Eye (tissue), 1 donor: ENCODE measurements around the gene CRYZL1.
A peak's percentile ranks its signal among the peaks of the same experiment; 100 is the strongest.

ENCODE experiments used
- DNase-seq: peaks from one replicate; pipeline ENCODE4 v3.0.0-alpha.2; 2015

Gene CRYZL1

DNA sequence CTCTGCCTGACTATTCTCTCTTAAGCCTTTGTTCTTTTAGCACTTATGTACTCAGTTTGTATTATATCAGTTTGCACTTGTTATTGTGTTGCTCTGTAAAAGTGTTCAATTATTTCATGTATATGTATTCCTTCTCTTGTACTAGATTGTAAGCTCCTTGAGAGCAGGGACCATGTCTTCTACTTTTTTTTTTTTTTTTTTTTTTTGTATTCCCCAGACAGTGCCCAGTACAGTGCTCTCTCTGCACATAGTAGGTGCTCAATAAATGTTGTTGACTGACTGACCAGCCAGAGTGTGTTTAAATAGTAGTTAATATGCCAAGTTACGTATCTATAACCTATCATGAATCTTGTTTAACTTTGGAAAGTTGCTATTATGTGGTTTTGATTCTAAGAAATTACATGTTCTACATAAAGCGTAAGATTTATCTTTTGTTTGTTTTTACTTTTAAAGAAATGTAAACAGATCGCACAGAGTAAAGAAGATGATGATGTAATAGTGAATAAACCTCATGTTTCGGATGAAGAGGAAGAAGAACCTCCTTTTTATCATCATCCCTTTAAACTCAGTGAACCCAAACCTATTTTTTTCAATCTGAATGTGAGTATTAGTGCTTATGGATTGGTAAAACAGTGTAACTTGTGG is 82.6 kb downstream of the CRYZL1 start:
- DNase-seq: no peak

DNA sequence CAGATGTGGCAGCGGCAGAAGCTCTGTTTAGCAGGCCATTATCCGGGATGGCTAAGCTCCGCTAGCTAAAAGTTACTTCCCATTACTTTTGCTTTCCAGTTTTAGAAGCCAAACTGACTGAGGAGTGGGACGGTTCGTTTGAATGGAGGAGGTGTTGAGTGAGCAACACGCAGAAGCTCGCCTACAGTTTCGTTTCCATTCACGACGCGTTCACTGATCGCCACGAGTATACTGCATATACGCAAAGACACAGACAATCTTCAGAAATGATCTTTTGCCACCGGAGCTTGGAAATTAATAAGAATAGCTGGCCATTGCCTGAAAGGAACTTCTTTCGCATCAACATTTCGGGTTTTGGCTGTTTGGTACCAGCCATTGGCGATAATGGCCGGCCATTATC is 84.1 kb downstream of the CRYZL1 start:
- DNase-seq: no peak

DNA sequence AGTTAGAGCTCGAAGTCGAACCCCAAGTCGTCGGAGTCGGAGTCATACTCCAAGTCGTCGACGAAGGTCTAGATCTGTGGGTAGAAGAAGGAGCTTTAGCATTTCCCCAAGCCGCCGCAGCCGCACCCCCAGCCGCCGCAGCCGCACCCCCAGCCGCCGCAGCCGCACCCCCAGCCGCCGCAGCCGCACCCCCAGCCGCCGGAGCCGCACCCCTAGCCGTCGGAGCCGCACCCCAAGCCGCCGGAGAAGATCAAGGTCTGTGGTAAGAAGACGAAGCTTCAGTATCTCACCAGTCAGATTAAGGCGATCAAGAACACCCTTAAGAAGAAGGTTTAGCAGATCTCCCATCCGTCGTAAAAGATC is 86.6 kb downstream of the CRYZL1 start:
- no peak for DNase-seq

DNA sequence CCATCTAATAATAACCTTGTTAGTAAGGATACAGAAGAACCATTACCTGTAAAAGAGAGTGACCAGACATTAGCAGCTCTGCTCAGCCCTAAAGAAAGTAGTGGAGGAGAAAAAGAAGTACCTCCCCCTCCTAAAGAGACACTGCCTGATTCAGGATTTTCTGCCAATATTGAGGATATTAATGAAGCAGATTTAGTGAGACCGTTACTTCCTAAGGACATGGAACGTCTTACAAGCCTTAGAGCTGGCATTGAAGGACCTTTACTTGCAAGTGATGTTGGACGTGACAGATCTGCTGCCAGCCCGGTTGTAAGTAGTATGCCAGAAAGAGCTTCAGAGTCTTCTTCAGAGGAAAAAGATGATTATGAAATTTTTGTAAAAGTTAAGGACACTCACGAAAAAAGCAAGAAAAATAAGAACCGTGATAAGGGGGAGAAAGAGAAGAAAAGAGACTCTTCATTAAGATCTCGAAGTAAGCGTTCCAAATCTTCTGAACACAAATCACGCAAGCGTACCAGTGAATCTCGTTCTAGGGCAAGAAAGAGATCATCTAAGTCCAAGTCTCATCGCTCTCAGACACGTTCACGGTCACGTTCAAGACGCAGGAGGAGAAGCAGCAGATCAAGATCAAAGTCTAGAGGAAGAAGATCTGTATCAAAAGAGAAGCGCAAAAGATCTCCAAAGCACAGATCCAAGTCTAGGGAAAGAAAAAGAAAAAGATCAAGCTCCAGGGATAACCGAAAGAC is 87.1 kb downstream of the CRYZL1 start:
- no peak for DNase-seq

DNA sequence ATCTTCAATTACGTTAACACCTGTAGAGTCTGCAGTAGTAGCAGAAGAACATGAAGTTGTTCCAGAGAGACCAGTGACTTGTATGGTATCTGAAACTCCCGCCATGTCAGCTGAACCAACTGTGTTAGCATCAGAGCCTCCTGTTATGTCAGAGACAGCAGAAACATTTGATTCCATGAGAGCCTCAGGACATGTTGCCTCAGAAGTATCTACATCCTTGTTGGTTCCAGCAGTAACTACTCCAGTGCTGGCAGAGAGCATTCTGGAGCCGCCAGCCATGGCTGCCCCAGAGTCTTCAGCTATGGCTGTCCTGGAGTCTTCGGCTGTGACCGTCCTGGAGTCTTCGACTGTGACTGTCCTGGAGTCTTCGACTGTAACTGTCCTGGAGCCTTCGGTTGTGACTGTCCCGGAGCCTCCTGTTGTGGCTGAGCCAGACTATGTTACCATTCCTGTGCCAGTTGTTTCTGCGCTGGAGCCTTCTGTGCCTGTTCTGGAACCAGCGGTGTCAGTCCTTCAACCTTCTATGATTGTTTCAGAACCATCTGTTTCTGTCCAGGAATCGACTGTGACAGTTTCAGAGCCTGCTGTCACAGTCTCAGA is 88.4 kb downstream of the CRYZL1 start:
- no peak for DNase-seq

DNA sequence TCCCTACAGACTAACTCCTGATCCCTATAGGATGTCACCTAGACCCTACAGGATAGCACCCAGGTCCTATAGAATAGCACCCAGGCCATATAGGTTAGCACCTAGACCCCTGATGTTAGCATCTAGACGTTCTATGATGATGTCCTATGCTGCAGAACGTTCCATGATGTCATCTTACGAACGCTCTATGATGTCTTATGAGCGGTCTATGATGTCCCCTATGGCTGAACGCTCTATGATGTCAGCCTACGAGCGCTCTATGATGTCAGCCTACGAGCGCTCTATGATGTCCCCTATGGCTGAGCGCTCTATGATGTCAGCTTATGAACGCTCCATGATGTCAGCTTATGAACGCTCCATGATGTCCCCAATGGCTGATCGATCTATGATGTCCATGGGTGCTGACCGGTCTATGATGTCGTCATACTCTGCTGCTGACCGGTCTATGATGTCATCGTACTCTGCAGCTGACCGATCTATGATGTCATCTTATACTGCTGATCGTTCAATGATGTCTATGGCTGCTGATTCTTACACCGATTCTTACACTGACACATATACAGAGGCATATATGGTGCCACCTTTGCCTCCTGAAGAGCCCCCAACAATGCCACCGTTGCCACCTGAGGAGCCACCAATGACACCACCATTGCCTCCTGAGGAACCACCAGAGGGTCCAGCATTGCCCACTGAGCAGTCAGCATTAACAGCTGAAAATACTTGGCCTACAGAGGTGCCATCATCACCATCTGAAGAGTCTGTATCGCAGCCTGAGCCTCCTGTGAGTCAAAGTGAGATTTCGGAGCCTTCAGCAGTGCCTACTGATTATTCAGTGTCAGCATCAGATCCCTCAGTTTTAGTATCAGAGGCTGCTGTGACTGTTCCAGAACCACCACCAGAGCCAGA is 89.2 kb downstream of the CRYZL1 start:
- no peak for DNase-seq

DNA sequence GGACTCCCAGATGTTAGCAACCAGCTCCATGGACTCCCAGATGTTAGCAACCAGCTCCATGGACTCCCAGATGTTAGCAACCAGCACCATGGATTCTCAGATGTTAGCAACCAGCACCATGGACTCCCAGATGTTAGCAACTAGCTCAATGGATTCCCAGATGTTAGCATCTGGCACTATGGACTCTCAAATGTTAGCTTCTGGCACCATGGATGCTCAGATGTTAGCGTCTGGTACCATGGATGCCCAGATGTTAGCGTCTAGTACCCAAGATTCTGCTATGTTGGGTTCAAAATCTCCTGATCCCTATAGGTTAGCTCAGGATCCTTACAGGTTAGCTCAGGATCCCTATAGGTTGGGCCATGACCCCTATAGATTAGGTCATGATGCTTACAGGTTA is 89.9 kb downstream of the CRYZL1 start:
- no peak for DNase-seq

DNA sequence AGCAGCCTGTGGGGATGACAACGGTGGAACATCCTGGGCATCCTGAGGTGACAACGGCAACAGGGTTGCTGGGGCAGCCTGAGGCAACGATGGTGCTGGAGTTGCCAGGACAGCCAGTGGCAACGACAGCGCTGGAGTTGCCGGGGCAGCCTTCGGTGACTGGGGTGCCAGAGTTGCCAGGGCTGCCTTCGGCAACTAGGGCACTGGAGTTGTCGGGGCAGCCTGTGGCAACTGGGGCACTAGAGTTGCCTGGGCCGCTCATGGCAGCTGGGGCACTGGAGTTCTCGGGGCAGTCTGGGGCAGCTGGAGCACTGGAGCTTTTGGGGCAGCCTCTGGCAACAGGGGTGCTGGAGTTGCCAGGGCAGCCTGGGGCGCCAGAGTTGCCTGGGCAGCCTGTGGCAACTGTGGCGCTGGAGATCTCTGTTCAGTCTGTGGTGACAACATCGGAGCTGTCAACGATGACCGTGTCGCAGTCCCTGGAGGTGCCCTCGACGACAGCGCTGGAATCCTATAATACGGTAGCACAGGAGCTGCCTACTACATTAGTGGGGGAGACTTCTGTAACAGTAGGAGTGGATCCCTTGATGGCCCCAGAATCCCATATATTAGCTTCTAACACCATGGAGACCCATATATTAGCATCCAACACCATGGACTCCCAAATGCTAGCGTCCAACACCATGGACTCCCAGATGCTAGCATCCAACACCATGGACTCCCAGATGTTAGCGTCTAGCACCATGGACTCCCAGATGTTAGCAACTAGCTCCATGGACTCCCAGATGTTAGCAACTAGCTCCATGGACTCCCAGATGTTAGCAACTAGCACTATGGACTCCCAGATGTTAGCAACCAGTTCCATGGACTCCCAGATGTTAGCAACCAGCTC is 90.5 kb downstream of the CRYZL1 start:
- no peak for DNase-seq

DNA sequence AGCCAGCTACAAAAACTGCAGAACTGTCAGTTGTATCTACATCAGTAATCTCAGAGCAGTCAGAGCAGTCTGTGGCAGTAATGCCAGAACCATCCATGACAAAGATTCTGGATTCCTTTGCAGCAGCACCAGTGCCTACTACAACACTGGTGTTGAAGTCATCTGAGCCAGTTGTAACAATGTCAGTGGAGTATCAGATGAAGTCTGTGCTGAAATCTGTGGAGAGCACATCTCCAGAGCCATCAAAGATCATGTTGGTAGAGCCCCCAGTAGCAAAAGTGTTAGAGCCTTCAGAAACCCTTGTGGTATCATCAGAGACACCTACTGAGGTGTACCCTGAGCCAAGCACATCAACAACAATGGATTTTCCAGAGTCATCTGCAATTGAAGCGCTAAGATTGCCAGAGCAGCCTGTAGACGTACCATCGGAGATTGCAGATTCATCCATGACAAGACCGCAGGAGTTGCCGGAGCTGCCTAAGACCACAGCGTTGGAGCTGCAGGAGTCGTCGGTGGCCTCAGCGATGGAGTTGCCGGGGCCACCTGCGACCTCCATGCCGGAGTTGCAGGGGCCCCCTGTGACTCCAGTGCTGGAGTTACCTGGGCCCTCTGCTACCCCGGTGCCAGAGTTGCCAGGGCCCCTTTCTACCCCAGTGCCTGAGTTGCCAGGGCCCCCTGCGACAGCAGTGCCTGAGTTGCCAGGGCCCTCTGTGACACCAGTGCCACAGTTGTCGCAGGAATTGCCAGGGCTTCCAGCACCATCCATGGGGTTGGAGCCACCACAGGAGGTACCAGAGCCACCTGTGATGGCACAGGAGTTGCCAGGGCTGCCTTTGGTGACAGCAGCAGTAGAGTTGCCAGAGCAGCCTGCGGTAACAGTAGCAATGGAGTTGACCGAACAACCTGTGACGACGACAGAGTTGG is 91.4 kb downstream of the CRYZL1 start:
- DNase-seq: no peak

DNA sequence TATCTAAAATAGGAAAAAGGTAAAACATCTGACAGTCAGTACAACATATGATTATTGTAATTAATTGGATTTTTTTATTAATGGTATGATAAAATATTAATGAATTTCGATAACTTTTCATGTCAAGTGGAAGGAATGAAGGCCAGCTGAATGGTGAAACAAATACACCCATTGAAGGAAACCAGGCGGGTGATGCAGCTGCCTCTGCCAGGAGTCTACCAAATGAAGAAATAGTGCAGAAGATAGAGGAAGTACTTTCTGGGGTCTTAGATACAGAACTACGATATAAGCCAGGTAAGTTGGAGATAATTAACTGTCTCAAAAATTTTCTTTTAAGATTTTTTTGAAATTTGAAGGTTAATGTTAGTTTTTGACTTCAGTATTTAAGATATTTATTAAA is 95.5 kb downstream of the CRYZL1 start:
- DNase-seq: peak; percentile 12

DNA sequence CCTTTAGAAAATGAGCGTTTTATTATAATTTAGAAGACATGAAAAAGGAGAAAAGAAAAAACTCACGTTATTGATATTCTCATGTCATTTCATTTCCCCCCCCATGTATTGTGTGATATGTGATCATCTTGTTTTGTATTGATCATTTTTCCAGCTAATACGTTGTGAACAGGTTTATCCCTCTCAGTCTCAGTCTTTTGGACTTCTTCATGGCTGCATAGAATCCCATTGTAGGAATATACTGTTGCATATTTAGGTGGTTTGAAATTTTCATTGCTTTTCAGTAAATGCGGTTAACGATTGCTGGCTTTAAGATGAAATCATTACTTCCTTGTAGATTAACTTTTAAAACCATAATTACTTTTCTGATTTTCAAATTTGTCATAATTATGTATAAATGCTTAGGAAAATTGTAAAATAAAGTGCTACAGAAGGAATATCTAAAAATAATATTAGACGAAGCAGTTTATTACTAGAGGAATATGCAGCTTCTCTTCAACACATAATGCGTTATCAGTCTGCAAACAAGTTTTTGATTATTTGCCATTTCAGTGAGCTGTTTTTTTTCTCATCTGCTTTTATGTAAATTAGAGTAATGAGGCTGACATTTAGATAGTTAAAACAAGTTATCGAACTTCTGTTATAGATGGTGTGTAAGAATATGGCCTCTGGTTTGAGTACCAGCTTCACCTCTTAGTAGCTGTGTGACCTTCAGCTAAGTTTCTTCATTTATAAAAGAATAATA is 96.9 kb downstream of the CRYZL1 start:
- DNase-seq: peak; percentile 7

DNA sequence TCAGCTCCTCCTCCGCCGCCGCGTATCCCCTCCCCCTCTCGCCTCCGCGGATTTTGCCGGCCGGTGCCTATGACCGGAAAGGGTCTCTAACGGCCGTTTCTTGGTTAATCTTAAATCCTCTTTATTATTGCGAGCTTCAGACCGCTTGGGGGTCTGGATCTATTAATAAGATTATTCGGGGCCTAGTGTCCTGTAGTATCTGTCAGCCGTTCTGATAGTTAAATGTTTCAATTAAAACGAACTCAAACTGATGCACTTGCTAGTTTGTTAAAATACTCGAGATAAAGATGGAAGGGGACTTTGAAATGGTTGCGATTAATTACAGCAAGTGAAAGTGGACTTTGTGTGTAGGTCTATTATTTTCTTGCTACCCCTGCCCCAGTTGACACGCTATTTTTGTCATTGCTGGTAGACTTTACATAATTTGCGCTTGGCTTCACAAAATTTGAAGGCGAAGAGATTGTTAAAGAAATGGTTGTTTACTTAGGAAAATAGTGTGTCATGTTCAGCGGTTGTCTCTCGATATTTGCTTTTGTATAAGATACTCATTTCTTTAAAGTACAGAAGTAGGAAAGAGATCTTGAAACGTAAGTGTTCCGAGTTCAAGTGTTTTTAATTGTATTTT is 97.9 kb downstream of the CRYZL1 start:
- no peak for DNase-seq

DNA sequence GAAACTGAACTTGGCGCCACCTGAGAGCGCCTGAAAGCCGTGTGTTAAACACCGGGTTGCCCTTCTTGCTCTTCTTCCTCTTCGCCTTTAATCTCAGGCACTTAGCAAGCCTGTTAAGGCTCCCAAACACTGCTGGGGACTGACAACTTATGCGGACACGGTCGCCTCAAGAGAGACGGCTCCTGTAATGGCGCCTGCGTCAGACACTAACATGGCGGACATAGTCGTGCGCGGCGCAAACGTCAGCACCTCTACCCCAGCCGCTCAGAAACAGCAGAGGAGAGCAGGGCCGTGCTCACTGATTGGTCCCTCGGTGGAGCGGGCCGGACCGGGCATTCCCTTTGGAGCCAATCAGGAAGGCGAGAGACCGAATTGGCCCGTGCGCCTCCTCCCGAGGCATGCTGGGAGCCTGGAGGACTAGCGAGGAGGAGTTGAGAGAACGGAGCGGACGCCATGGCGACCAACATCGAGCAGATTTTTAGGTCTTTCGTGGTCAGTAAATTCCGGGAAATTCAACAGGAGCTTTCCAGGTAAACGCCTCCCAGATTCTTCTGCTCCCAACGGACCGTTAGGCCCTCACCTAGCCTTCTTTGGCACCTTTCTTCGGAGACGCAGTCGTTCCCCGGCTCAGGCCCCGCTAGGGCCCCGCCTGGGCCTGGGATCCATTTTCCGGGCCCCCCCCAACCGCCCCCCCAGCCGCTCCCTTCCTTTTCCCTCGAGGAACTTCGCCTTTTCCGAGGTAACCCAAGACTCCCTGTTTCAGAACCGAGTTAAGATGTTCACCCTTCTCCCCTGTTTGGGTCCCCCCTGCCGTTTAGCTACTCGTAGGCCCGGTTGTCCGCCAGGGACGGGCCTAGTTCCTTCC is 98.7 kb downstream of the CRYZL1 start, which contains the start of gene SON:
Gene SON, plus strand, starts transcription at position 399 of the 865 bp plus-strand sequence. Its CDS starts 55 bp downstream, at position 454.
- DNase-seq: peak; percentile 99

DNA sequence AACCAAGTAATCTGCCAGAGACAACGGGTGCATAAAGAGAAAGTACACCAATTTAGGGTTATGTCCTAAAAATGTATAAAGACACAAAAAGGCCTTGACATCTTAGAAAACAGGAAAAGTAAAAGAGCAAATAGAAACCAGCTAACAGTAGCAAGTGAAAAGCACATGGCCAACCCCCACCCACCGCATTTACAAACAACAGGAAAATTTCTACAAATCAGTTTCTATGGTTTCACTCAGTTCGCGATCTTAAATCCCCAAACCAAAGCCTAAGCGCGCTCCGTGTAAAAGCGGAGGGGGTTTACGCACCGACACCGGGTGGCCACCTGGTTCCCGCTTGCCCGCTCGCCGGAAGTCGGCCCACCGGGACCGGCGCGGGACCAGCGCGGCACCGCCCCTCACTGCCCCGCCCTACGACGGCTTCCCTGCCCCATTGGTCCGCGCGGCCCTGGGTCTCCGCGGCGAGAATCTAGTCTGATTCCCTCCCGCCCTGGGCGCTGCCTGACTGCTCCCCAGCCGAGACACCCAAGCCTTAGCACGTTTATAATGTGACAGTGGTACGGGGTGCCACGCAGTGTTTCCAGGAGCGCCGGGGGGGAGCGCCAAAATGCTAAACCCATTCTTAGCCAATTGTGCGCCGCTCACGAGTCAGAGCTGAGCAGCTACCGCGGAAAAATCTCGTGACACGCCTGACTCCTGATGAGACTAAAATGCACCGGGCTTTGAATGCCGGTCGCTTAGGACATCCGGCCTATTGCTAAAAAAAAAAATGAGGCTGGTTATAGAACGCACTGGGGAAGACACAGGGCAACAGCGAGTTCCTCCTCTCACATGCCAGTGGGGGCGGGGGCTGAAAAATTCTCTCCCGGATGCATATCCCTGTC is 99.5 kb downstream of the CRYZL1 start, which contains the start of gene GART:
Gene GART, minus strand, starts transcription at position 362 of the 884 bp plus-strand sequence. CDS start 2,802 bp downstream, outside the sequence.
- peak; percentile 92 for DNase-seq

DNA sequence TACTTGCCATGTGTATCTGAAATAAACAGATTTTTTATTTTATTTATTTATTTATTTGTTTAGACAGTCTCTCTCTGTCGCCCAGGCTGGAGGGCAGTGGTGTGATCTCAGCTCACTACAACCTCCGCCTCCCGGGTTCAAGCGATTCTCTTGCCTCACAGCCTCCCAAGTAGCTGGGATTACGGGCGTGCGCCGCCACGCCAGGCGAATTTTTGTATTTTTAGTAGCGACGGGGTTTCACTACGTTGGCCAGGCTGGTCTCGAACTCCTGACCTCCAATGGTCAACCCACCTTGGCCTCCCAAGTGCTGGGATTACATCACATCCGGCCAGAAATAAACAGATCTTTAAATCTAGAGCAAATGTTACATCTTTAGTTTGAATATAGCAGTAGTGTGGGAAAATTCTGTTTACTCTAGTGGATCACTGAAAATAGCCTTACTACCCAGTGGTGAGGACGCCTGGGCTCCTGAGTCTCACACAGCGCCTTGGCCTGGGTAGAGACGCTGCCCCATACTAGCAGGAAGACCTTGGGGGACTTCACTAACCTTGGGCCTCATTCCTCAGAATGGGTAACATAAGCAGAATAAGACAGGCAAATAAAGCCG is 100.3 kb downstream of the CRYZL1 start:
- no peak for DNase-seq

DNA sequence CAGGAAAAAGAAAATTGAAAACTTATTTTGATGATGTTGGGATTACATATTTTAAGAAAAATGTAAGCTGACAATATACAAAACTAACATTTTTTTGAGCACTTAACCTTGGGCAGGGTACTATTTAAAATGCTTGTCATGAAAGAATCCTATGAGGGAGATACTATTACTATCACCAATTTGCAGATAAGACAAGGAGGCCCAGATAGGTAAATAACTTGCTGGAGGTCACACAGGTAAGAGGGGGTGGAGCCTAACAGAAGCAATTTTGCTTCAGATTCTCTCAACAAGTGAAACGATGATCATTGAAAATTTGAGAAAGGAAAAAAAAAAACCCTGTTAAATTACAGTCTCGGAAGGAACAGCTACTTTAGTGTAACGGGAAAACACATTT is 100.8 kb downstream of the CRYZL1 start:
- DNase-seq: no peak

DNA sequence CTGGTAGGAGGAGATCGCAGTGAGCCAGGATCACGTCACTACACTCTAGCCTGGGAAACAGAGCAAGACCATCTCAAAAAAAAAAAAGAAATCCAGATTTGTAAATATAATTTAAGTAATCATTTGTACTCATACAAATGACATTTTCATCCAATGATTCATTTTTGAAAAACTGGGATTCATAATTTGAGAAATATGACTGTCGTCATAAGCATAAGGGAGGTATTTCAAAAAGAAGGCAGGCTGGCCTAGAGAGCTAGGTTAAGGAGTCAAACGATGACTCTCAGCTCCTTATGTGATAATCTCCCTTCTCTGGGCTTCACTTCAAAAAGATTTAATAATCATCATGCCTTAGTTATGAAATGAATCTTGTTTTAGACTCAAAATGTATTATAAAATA is 101.9 kb downstream of the CRYZL1 start:
- no peak for DNase-seq
